HUDEP-2 (cell line): ENCODE measurements around the gene C4orf50.

ENCODE experiments used
- DNase-seq, 76 experiments: peaks; one replicate each; lab custom pipeline; 2025; ENCODE audit not compliant: unreplicated experiment in 76 of 76; lab: John Stamatoyannopoulos, UW

C4orf50 gene

DNA sequence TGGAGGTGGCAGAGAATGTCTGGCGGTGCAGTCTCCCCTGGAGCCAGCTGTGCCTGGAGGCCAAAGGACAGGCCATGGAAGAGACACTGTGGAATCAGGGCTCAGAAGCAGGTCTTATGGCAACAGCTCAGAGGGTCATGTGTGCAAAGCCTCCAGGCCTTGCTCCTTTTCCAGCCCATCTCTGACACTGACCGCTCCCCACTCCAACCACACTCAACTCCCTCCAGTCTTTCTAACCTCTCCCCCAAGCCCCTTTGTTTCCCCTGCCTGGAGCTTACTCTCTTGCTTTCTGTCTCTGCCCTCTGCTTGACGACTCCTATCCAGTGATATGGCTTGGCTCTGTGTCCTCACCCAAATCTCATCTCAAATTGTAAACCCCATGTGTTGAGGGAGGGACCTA, 91.1 kb downstream of the C4orf50 start:
- no peak for DNase-seq

DNA sequence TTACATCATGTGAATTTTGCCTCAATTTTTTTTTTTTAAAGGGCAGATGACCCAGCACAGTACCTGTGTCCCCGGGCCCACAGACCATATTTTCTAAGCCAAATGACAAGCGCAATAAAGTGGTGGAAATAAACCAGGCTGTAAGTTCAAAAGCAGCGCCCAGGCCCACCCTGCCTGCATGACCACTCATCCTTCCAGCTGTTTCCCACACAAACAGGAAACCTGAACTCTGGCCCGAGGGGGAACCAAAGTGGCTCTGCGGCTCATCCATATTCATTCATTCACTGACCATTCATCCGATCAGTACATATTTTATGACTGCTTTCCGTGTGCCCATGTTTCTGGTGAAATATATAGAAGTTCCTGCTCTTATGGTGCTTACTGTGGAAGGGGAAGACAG, 91.6 kb downstream of the C4orf50 start:
- DNase-seq = no peak

DNA sequence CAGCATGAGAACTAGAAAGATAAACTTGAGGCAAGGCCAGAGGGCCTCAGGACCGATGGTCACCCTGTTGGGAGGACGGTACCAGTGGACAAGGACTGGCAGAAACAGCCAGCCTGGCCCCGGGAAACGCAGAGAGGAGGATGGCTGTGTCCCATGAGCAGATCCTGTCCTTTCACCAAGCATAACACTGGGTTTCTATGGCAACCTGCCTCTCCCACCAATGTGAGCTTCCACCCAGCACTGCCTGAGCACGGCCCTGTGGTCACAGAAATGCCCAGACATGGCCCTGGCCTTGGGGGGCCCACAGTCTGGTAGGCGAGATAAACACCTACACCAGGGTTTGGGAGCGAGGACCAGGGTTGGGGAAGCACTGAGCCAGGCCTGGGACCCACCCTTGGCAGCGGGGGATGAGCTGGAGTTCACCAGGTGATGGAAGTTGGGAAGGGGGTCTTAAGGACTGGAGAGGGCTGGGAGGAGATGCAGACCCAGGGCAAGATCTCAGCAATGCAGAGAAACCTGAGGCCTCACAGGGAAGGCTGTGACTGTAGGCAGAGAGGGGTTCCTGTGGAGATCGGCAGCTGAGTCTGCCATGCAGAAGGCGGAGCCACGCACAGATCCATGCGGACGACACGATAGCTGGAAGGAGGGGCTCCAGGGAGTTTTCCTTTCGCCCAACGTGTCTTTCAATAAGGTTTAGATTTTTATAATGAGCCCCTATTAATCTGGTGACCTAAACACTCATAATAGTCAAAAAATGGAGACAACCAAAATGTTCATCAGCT, 92.6 kb downstream of the C4orf50 start:
- no peak for DNase-seq

DNA sequence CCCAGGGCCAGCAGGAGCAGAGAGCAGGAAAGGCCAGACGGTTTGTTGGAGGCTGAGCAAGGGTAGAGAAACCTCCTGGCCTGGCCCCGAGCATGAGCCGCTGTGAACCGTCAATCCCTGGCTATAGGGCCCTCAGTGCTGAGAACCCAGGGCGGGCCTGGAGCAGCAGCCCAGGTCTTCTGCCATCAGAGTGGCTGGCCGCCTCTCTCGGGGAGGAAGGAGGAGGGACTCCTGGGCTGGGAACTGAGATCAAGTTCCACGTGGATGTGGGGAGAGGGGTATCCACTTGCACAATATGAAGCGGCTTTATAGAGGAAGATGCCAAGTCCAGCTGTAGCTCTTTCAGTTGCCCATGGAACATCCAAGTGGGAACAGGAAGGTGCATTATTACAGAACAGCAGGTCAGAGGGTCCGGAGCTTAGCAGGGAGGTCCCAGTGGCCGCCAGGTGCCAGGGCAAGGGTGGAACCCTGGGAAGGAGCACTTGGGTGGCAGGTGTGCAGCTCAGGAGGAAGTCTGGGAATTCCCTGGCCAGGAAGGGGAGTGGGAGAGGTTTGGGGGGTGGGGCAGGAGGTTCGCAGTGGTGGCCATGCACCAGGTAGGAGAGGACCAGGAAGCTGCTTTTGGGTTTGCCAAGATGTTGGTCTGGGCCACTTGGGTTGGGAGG, 93.6 kb downstream of the C4orf50 start:
- DNase-seq = no peak

DNA sequence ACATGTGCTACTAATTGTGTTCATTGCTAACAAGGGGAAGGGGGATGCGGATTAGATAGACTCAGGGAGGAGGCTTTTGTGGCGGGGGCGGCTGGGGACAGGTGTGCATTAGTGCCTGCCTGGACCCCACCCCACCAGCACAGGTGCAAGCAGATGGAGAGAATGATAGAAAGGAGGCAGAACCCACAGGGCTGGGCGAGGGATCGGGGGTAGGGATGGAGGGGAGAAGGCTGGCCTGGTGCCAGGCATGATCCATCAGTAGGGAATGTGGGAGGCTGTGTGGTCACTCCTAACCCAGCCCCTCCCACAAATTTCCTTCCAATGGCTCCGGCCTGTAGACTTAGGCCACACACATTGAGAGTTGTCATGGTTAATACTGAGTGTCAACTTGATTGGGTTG, 94.9 kb downstream of the C4orf50 start:
- DNase-seq = no peak

DNA sequence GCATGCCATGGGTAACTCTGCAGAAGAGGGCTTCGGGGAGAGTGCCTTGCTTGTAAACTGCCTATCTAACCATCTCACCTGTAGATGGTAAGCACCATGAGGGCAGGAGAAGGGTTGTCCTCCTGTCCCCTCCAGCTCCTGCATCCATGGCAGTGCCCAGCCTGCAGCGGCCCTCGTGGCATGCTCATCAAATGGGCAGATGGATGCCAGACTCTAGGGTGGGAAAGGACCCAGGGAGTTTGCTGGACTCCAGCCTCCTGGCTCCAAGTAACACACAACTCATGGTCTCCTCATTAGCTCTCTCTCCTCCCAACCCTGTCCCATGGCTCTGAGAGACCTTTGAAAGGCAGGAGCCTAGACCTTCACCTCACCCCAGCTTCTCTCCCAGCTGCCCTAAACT, 95.7 kb downstream of the C4orf50 start:
- DNase-seq = no peak

DNA sequence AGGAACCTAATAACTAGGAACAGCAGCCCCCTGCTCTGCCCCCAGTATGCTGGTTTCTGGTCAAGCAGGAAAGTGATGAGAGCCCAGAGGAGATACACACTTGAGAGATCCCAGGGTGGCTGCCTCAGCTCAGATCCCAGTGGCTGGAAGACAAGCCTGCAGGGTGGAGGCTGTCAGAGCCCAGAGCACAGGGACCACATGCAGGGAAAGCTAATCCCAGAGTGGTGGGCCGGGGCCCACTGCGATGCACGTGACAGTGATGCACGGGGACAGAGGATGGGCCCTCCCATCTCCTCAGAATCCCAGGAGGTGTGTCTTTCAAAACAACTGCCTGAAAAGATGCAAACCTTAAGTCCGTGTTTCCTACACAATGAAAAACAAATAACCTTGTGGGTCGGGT, 96.2 kb downstream of the C4orf50 start:
- no peak for DNase-seq

DNA sequence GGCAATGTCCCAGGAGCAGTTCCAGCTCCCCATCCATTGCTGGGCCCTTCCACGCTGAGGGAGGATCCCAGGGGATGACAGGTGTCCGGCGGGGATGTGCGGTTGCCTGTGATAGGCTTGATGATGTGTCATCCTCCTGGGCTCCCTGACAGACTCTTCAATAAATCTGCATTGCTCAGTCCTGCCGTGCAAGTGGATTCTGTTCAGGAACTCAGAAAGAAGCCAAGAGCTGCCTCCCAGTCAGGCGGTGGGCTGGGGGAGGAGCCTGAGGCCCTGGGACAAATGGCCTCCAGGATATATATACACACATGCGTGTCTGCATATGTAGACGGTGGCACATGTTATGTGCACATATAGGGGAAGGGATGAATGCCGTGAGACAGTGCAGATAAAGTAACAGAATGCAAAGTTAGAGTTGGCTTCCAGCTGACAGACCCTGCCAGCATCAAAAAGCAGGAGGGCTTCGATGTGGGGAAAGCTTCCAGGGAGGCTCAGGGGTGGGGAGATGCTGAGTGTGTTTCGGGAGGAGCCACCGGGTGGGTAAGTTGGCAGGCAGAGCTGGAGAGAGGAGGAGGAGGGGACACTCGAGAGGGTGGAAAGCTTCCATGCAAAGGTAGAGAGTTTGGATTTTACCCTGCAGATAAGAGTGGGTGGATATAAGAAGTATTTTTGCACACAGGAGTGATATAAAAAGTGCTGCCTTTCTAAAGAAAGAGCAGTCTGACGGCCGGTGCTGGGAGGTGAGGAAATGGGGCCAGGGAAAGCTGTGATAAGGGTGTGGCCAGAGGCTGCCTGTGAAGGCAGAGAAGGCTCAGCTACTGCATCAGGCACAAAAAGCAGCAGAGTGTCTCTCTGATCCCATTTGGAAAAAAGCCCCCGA, 96.9 kb downstream of the C4orf50 start:
- no peak for DNase-seq

DNA sequence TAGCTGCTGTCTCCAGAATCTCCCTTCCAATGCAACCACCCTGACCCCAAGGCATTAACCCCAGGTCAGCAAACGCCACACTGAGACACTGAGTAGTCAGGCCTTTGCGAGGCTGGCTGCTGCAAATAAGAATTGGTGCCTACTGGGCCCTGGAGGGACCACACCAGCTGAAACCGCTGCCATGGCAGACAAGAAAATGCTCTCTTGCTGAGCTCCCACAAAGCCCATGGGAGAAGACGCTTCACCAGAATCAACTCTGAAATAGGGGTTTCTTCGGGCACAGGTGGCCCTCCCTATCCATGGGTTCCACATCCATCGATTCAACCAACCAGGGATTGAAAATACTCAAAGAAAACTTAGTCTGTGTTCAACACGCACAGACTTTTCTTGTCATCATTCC, 98.7 kb downstream of the C4orf50 start:
- DNase-seq = no peak

DNA sequence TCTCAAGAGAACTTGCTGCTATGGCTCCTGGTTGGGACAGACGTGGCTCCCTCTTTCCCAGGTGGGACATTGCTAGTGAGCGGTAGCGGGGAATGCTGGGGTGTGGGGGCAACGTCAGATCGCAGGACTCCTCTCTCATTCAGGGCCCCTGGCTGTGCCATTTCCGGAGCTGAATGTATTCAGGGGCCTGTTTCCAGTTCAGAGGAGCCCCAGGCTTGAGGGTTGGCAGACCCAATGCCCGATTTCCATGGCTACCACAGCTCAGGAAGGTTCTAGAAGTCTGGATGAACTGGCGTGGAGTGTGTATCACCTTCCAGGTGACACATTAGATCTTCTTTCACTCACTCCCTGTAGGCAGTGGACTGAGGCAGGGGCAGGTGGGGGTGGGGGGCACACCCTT, 99.2 kb downstream of the C4orf50 start:
- no peak for DNase-seq

DNA sequence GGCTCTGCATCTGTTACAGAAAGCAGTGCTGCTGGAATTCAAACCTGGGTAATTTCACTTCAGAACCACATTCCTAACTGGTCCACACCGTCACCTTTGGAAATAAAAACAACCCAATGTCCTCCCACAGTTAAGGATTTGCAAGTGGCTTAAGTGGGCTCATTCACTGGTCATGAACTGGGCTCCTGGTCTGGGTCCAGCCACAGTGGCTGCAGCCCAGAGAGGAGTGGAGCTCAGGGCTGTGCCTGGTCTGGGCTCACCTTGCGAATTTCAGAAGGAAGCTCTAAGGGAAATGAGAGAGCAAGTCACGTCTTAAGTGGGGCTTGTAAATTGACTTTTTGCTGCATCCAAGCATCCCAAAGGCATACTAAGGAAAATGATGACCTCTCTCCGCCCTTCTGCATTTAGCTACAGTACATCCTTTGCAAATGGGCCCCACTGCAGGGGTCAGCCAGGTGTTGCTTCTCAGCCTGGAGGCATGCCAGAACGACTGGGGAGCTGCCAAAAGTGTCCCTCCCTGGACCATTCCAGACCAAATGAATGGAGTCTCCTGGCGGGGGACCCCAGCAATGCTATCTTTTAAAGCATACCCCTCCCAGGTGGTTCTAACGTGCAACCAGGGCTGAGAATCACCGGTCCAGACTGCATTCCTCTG, 99.8 kb downstream of the C4orf50 start:
- no peak for DNase-seq

DNA sequence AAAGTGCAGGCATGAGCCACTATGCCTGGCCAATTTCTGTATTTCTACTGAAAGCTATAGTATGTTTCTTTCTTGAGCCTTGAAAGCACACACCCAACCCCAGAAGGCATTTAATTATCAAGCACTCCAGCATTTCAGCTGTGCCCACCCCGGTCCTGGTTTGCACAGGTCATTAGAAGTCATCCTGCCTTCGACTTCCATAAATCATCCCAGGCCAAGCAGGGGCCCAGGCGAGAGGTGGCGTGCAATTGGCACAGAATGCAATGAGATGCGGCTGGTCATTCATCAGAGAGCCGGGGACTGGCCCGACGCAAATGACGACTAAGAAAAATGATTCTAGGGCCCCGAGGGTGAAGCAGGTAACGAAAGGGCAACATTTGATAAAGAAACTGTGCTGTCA, 100.6 kb downstream of the C4orf50 start:
- DNase-seq = no peak

DNA sequence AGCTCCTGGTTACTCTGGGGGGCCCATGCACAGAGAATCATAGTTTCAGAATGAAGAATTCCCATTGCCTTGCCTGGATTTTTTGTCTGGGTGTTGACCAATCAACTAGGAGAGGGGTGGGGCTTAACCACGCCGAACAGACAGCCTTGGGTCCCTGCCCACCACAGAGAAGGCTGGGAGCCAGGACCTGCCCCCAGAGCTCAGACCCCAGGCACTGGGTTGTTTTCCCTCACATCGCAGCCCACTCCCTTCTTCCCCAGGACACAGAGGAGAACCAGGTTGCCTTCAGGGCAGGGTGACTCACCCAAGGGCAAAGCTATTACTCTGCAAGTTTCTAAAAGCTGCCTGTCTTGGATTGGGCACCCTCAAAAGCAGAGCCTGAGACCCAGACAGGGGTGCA, 102.0 kb downstream of the C4orf50 start:
- DNase-seq = no peak

DNA sequence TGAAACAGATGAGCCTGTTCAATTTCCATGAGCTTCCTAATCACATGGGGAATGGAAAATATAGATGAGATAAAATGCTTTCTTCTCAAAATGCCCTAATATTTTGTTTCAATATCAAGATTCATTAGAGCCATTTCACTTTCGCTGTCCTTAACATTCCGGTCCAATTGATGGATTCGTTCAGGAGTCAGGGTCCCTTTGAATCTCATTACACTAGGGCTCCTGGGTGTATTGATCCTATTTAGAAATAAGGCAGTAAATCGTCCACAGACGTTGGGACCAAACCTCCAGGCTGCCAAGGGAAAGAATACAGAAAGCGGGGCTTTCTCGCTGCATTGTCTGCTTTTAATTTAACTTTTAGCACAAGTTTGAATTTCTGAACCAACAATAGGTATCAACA, 104.8 kb downstream of the C4orf50 start:
- no peak for DNase-seq

DNA sequence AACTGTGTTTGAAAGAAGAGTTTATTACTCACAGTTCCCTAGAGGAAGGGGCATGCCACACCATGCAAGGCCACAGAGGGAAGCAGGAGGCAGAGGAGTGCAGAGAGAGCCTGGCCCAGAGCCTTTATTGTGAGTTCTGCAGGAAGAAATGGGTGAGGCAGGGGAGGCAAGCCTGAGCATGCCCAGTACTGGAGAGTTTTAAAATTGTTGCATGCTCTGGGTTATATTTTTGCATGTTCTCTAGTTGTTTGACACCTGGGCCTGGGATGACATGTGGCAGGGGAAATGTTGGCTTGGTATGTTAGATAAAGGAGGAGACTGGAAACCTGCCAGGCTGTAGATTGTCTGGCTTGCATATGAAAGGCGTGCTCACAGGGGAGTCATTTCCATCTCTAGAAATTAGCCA, 105.6 kb downstream of the C4orf50 start:
- peak in 15 of 76 experiments; percentile 0 to 50 (median 7) for DNase-seq

DNA sequence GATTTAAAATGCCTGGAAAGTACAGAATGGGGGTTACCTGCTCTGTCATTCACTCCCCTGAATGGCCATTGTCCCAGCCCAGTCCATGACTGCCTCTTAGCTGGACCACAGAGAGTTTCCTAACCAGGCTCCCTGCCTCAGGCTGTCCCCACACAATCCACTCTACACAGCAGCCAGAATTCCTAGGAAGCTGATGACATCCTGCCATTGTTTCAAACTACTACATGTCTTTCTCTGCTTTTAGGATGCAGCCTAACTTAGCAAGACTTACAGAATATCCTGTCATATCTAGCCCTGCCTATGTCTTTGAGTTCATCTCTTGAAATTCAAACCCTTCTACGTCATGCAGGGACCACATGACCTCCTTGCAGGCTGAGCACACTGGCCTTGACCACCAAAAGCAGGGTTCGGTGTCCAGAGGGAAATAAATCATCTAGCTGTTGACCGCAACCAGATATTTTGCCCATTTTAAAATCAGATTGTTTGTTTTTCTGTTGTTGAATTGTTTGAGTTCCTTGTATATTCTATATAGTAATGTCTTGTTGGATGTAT, 109.3 kb downstream of the C4orf50 start:
- DNase-seq = no peak

DNA sequence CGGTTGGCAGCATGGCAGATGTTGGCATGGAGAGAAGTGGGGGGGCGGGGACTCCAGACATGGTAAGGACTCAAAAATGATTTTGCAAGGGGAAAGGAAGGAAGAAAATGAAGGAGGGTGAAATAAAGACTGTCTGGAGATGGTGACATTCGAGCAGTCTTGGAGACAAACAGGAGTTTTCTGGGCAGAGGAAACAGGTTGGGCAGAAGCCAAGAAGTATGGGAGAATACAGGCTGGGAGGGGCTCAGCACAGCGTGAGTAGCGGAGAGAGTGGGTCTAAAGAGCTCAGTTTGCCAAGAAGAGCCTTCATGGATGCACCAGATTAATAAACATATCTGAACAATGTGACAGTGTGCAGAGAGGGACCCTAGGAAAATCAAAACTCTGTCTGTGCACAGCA, 112.0 kb downstream of the C4orf50 start:
- no peak for DNase-seq

DNA sequence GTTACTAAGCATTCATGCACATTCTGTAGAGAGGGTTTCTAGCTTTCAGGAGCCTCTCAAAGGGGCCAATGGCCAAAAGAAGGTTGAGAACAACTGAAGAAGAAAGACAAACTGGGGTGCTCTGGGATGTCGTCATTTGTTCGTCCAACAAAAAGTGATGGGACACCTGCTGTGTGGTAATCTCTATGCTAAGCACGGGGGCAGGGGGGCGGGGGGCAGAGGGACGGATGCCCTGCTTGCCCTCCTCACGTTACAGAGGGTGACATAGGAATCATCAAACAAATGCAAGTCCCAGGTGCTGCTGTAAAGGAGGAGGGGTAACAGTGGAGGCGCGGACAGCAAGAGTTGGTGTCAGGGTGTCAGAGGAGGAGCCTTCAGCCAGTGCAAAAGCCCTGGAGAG, 112.5 kb downstream of the C4orf50 start:
- DNase-seq = no peak

DNA sequence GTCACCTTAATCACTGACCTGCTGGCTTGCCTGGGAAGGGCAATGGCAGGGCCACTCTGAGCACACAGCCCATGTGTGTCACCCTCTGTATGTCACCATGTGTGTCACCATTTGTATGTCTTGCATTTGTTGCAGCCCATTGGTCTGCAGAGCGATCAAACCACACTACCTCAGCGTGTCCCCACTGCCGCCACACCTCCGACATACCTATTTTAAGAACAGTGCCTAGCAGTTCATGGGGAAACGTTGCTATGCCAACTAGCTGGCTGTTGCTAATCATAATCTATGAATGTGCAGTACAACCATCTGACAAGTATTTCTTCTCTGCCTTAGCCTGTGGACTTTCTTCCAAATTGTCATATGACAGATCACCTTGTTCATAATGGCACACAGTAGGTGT, 117.4 kb downstream of the C4orf50 start:
- DNase-seq = no peak

DNA sequence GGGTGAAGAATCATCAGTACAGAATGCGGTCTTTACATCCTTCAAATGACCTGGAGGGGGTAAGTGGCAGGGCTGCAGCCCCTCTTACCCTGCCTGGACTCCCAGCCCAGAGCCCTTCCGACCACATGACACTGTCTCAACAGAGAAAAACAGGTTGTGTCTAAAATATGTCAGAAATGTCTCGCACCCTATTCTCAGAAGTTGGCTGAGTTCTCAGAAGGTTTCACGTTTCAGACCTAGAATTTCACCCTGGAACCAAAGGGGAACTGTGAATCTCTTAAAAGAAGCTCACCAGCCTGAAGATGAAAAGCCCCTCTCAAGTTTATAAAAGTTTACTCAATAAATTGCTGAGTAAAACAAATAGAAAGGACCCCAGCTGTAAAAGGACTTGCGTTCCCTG, 118.3 kb downstream of the C4orf50 start:
- DNase-seq = no peak

DNA sequence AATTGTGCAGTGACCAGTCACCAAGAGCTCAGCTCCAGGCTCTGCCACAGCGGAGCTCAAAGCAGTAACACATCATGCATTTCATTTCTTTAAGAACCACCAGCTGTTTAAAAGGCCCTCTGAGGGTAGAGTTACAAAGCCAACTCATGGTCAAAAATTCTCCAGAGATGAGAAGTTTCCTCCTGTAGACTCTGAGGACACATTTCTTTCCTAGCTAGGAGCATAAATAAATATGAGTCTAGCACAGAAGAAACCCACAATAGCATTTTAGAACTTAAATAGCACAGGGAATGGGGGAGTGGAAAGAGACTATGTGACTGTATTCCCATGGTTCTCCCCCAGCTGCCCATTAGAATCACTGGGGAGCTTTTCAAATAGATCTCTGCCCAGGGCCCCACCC, 118.8 kb downstream of the C4orf50 start:
- DNase-seq = no peak
